HG02852 (cell line): ENCODE measurements around the gene PRC1.

ENCODE experiments used
- ATAC-seq: cut with Tn5 transposase; IDR thresholded peaks from one replicate; pipeline ENCODE4 v1.9.1; 2021; ENCODE audit warnings: mild to moderate bottlenecking, moderate library complexity; ENCODE audit not compliant: unreplicated experiment

The PRC1 gene

GRCh38 chr15:90990446-90990845 is 3.9 kb downstream of the PRC1 start:
- ATAC-seq, result no peak

DNA sequence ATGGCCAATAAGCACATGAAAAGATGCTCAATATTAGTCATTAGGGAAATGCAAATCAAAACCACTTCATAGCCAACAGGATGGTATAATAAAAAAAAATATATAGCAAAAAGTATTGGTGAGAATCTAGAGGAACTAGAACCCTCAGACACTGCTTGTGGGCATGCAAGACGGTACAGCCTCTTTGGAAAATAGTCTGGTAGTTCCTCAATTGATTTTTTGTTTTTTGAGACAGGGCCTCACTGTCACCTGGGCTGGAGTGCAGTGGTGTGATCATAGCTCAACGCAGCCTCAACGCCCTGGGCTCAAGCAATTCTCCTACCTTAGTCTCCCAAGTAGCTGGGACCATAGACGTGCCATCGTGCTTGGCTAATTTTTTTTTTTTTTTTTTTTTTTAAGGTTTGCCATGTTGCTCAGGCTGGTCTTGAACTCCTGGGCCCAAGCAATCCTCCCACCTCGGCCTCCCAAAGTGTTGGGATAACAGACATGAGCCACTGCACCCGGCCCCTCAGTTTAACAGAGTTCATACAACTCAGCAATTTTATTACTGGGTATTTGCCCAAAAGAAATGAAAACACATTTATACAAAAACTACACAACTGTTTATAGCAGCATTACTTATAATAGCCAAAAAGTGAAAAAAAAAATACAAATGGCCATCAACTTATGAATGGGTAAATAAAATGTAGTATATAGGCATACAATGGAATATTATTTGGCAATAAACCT is 5.1 kb downstream of the PRC1 start:
- ATAC-seq, result no peak

GRCh38 chr15:90988296-90988695 is 6.0 kb downstream of the PRC1 start:
- ATAC-seq, result no peak

GRCh38 chr15:90987561-90988141 is 6.7 kb downstream of the PRC1 start:
- ATAC-seq, result no peak

DNA sequence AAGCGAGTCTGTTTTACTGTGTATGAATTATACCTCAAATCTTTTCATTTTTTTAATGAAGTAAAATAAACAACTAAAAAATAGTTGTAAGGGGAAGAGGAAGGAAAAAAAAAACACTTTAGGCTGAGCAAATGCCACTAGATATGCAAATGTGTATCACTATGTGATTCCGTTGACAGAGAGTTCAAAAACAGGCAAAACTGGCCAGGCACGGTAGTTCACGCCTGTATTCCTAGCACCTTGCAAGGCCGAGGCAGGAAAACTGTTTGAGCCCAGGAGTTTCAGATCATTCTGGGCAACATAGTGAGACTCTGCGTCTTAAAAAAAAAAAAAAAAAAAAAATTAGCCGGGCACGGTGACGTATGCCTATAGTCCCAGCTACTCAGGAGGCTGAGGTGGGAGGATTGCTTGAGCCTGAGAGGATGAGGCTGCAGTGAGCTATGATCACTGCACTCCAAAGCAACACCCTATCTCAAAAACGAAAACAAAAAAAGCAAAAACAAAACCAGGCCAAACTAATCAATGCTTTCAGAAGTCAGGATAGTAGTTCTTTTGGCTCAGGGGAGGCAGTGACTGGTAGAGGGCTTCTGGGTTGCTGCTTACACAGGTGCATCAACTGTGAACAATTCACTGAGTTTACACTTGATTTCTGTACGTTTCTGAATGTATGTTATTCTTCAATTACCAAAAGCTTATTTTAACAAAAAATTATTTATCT is 7.4 kb downstream of the PRC1 start:
- peak; percentile 72 for ATAC-seq

GRCh38 chr15:90982135-90982534 is 12.2 kb downstream of the PRC1 start:
- no peak for ATAC-seq

DNA sequence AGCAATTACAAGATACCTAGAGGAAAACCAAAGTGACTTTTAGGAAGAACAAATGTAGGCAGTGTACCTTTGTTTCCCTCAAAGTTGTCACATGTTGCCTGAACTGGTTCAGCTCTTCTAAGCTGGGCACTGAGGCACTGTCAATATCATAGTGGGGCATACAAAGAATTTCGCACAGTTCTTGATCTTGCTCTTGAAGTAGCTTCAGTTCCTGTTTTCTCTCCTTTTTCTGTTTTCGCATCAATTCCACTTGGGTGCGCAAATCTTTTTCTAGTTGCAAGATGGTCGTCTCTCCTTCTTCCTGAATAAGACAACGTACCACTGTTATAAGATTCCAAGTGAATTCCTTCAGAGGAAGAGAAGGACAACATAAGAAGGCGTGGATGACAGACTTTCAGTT is 12.7 kb downstream of the PRC1 start:
- no peak for ATAC-seq

GRCh38 chr15:90979582-90979981 is 14.8 kb downstream of the PRC1 start:
- no peak for ATAC-seq

- ATAC-seq, result no peak
These were observed 20.1 kb downstream of the PRC1 start for GRCh38 chr15:90974216-90974615.

DNA sequence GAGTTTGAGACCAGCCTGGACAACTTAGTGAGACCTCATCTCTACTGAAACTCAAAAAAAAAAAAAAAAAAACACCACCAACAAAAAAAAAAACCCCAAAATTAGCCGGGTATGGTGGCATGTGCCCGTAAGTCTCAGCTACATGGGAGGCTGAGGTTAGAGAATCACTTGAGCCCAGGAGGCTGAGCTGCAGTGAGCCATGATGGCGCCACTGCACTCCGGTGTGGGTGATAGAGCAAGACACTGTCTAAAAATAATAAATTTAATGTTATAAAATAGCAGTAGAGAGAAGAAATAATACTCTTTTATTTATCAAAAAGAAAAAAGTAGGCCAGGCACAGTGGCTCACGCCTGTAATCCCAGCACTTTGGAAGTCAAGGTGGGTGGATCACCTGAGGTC is 22.2 kb downstream of the PRC1 start:
- no peak for ATAC-seq

GRCh38 chr15:90970274-90970673 is 24.1 kb downstream of the PRC1 start:
- ATAC-seq, result no peak

GRCh38 chr15:90968434-90968833 is 25.9 kb downstream of the PRC1 start:
- ATAC-seq, result no peak

- ATAC-seq, result no peak
These were observed 27.1 kb downstream of the PRC1 start for GRCh38 chr15:90967206-90967605.

DNA sequence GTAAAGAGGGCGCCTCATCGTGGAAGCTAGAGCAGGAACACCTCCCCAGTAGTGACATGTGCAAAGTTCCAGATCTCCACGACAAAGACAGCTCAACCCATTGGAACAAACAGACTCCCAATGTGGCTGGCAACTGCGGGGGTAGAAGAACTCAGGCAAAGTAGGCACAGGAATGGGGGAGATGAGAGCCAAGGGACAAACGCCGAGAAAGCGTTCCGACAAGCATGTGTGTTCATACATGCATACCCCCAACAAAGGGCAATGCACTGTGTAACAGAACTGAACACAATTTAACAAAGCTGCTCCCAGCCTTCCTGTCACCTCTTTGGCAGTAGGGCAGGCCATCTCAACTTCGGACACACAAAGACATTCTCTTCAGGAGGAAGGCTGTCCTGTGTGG is 28.1 kb downstream of the PRC1 start:
- ATAC-seq, result no peak

GRCh38 chr15:90962021-90962420 is 32.3 kb downstream of the PRC1 start:
- no peak for ATAC-seq

DNA sequence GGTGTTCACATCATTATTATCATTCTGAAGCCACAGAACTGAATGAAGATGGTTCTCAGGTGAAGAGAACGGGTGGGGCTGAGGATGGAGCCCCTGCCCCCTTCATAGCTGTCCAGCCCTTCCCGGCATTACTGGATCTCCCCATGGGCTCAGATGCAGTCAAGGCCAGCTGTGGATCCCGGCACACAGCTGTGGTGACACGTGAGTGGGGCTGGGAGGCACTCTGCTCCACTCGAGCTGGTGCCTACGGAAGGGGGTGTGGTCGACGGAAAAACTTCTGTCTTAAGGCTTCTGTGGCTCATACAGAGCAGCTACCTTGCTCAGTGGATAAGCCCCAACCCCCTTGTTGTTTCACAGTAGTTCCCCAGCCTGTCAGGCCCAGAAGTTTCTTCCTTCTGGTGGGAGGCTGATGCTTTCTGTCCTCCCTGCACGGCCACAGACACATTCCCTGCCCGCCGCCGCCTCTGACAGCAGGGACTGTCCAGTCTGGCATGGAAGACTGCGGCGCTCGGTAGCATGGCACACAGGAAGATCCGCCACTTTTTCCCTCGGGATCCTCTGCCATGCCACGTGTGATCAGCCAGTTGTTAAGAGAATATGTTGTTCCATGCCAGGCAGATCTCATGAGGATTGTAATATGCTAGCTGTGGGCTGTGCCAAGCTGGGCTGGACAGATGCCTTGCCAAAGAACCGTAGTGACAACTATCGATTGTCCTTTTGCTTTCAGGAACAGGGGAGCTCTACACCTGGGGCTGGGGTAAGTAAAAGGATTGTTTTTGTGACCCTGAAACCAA is 33.8 kb downstream of the PRC1 start:
- no peak for ATAC-seq

GRCh38 chr15:90959894-90960293 is 34.4 kb downstream of the PRC1 start:
- ATAC-seq, result no peak

- ATAC-seq, result no peak
These were observed 35.2 kb downstream of the PRC1 start for GRCh38 chr15:90959028-90959595.

GRCh38 chr15:90957791-90958190 is 36.5 kb downstream of the PRC1 start:
- ATAC-seq, result no peak

DNA sequence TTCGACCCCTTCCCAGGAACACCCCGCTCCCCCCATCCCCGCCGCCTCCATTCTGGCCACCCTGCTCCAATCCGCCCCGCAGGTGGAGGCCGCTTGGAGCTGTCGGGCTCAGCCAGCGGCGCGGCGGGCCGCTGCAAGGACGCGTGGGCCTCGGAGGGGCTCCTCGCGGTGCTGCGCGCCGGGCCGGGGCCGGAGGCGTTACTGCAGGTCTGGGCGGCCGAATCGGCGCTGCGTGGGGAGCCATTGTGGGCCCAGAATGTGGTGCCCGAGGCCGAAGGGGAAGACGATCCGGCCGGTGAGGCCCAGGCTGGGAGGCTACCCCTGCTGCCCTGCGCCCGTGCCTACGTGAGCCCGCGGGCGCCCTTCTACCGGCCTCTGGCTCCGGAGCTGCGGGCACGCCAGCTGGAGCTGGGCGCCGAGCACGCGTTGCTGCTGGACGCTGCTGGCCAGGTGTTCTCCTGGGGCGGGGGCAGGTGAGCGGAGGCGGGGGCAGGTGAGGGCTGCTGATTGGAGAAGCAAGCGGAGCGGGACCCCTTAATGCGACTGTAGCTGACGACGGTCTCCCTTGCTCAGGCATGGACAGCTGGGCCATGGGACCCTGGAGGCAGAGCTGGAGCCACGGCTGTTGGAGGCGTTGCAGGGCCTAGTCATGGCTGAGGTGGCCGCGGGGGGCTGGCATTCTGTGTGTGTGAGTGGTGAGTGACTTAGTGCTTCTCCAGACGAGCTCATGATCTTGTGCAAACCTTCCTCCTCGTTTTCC is 37.1 kb downstream of the PRC1 start:
- no peak for ATAC-seq
